Coronary artery (tissue), 2 donors: ENCODE results near the gene RABGAP1.
"Not testable (repeated sequence)": the region's sequence is repeated elsewhere in the genome, so short reads cannot be mapped to it uniquely, and the experiment has no call there.

ENCODE experiments used
- DNase-seq: peaks from one replicate; pipeline ENCODE4 v3.0.0-alpha.2; 2017; ENCODE audit warnings: low spot score
- H3K27ac ChIP-seq, 2 donors: fragments of 200-600 bp; sonication (generic); one replicate each; pipeline ENCODE4 v1.5.1; 2016 to 2019
- H3K4me3 ChIP-seq: fragments of 200-600 bp; sonication (generic); 2 replicates; pipeline ENCODE4 v1.5.1; 2016; ENCODE audit warnings: mild to moderate bottlenecking, moderate library complexity
- TF ChIP-seq, protein P1 (sequence below): fragments of 200-600 bp; sonication (generic); IDR thresholded peaks from one replicate; pipeline ENCODE4 v1.5.1; 2019; ENCODE audit warnings: antibody characterized with exemption

Gene RABGAP1

DNA sequence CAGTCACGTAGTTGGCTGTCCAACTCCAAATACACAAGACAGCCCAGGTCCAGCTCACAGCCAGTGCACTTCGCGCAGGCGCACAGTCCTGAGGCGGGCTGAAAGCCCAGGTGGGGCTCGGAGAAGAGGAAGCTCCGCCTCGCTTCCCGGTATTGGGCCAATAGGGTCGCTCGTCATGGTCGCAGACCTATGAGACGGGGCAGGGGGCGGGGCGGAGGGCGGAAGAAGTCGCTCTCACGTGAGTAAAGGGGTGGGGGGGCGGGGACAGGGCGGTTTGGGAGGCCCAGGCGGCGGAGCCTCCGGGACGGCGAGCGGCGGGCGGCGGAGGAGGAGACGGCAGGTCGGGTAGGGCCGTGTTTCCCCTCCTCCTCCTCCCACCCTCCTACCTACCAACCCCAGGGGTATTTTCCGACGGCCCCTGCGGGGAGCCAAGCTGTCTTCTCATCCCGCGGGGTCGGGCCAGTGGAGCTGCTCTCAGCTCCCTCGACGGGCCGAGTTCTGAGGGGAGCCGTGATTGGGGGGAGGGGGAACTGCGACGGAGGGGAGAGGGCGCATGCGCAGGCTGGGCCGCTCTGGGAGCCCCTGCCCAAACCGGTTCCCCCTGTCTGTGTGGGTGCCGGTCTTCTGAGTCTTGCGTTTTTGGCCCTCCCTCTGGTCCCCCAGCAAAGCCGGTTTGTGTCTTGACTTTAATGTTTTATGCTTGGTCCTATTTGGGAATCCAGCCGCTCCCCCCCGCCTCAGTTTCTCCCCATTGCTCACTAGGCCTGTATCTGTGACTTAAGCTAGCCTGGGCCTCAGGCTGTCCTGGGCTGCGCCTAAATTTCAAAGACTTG is at the start of gene RABGAP1:
Gene RABGAP1 (plus strand): TSS at position 272 of the 833 bp plus-strand sequence. CDS start 16,040 bp downstream, outside the sequence.
- Histone ChIP-seq H3K4me3 (peak within 1 kb of the TSS; percentile 95), H3K27ac (peak within 1 kb of the TSS; percentile 81 to 97)
- TF ChIP-seq, protein P1, sequence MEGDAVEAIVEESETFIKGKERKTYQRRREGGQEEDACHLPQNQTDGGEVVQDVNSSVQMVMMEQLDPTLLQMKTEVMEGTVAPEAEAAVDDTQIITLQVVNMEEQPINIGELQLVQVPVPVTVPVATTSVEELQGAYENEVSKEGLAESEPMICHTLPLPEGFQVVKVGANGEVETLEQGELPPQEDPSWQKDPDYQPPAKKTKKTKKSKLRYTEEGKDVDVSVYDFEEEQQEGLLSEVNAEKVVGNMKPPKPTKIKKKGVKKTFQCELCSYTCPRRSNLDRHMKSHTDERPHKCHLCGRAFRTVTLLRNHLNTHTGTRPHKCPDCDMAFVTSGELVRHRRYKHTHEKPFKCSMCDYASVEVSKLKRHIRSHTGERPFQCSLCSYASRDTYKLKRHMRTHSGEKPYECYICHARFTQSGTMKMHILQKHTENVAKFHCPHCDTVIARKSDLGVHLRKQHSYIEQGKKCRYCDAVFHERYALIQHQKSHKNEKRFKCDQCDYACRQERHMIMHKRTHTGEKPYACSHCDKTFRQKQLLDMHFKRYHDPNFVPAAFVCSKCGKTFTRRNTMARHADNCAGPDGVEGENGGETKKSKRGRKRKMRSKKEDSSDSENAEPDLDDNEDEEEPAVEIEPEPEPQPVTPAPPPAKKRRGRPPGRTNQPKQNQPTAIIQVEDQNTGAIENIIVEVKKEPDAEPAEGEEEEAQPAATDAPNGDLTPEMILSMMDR = no peak
- DNase-seq = peak; percentile 99

DNA sequence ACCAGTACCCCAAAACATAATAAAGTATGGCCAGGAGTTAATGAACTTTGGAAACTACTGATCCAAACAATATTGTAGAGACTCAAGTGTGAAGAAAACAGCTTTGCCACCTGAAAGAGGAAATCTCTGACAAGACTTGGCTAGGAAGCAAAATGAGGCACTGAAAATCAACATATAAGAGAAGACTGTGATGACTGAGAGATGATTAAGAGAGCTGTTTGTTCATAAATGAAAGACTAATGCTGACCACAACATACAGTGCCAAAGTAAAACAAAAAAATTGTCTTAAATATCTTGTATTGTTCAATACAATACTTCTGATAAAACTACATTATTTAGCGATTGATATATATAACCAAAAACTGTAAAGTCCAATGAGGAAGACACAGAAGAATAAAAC is 42.9 kb upstream of the RABGAP1 start:
- no peak for DNase-seq
- Histone ChIP-seq H3K4me3 (no peak overlapping the region), H3K27ac (no peak overlapping the region)
- TF ChIP-seq, protein P1 = no peak

DNA sequence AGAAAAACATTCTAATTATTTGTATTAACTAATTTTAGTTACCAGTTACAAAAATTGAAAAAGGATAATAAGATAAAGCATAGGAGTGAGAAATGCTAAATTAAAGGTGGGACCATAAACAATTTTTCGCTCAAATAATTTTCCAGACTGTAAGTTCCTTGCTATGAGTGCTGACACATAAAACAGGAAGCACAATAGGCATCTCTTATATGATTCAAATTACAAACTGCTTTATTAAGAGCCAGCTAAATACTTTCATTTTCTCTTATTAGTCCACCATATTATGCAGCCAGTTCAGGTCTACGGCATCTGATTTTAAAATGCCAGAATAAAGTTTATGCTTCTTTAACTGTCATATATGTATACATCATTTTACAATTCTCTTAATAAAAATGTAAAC is 40.0 kb upstream of the RABGAP1 start:
- TF ChIP-seq, protein P1 = no peak
- H3K27ac ChIP-seq = no peak overlapping the region
- H3K4me3 ChIP-seq = peak overlapping the region; percentile 43

DNA sequence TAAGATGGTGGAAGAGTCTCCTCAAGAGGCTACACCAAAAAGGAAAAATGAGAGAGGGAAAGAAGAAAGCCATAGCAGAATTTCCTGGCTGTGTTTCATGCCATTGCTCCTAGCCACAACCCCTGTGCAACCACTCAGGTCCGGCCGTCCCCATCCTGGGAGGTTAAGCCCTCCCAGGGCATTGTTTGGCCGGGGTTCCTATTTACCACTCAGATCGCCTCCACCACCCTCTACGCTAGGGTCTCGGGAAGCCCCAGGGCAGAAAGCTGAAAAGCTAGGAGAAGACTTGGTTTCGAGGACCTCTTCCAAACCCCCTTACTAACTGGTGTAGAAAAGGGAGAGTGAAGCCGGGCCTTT is 36.4 kb upstream of the RABGAP1 start:
- TF ChIP-seq, protein P1 = no peak
- DNase-seq = no peak

More for the DNA sequence above, 40.0 kb upstream of the RABGAP1 start:
- DNase-seq = no peak

DNA sequence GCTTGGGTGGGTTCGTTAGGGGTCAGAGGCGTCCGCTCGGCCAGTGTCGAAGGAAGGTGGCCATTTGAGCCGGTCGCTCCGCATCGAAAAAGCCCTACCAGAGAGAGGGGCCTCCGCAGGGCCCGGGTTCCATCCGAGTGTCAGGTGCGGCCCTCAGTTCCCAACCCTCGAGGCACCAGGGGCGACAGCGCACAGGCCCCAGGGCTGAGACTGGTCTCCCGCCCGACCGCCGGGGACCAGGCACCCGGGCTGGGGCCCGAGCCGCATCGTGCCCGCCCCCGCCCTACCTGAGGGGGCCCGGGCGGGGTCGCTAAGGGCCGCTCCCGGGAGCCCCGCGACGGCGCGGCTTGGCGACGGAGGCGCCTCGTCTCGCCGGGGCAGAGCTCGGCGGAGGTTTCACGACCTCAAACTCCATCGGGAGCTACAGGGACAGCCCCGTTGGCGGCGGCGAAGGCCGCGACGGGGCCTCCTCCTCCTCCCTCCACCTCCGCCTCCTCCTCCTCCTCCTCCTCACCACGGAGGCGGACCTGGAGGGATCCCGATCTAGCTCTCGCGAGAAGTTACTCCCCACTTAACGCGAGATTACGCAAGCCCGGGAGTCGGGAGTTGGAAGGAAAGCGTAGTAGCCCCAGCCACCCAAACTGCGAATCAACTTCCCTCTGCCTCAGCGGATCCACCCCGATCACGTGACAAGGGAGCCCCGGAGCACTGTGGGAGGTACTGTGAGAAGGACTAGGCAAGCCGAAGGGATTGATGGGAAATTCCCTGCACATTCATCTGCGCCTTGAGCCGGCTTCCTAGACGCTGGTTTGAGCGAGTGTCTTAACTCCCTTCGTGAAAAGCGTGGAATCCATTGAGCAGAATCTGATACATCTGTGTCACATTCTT is 35.8 kb upstream of the RABGAP1 start, which contains the start of gene RC3H2:
Gene RC3H2 (minus strand): TSS at position 537 of the 888 bp plus-strand sequence. CDS start 7,850 bp downstream, outside the sequence.
- peak within 1 kb of the TSS; percentile 89 for H3K4me3 ChIP-seq
- peak; percentile 99 for DNase-seq
- H3K27ac ChIP-seq = peak within 1 kb of the TSS; percentile 96 to 97
- TF ChIP-seq, protein P1 = no peak

More for the DNA sequence above, 36.4 kb upstream of the RABGAP1 start:
- Histone ChIP-seq H3K27ac (peak overlapping the region; percentile 96 to 97), H3K4me3 (peak overlapping the region; percentile 89)

DNA sequence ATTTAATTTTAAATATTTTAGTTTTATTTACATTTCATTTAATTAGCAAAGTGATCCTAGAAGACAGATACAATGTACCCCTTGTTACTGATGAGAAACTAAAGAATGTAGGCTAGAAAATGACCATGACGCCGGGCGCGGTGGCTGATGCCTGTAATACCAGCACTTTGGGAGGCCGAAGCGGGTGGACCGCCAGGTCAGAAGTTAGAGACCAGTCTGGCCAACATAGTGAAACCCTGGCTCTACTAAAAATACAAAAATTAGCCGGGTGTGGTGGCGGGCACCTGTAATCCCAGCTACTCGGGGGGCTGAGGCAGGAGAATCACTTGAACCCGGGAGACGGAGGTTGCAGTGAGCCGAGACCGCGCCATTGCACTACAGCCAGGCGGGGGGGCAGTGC is 34.7 kb upstream of the RABGAP1 start:
- H3K4me3 ChIP-seq, H3K27ac ChIP-seq, DNase-seq: not testable (repeated sequence)

DNA sequence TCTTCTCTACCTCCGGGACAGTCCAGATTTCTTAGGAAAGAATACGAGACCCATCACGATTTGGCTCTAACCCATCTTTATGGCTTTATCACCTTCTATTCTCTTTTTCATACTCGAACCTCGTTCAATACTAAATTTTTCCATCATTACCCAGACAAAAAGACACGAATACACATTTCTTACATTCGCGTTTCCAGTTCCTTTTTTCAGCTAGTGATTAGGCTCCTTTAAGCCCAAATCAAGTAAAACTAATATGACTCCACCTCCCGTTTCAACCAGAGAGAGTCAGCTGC is 28.2 kb upstream of the RABGAP1 start:
- Histone ChIP-seq H3K4me3 (peak overlapping the region; percentile 84), H3K27ac (peak overlapping the region; percentile 84 to 86)
- no peak for DNase-seq
- TF ChIP-seq, protein P1 = no peak
